ENCODE results near the gene STC2.
A peak's percentile ranks its signal among the peaks of the same experiment; 100 is the strongest.
"Not testable (repeated sequence)": the region's sequence is repeated elsewhere in the genome, so short reads cannot be mapped to it uniquely, and the experiment has no call there.

STC2 gene, protein sequence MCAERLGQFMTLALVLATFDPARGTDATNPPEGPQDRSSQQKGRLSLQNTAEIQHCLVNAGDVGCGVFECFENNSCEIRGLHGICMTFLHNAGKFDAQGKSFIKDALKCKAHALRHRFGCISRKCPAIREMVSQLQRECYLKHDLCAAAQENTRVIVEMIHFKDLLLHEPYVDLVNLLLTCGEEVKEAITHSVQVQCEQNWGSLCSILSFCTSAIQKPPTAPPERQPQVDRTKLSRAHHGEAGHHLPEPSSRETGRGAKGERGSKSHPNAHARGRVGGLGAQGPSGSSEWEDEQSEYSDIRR

DNA sequence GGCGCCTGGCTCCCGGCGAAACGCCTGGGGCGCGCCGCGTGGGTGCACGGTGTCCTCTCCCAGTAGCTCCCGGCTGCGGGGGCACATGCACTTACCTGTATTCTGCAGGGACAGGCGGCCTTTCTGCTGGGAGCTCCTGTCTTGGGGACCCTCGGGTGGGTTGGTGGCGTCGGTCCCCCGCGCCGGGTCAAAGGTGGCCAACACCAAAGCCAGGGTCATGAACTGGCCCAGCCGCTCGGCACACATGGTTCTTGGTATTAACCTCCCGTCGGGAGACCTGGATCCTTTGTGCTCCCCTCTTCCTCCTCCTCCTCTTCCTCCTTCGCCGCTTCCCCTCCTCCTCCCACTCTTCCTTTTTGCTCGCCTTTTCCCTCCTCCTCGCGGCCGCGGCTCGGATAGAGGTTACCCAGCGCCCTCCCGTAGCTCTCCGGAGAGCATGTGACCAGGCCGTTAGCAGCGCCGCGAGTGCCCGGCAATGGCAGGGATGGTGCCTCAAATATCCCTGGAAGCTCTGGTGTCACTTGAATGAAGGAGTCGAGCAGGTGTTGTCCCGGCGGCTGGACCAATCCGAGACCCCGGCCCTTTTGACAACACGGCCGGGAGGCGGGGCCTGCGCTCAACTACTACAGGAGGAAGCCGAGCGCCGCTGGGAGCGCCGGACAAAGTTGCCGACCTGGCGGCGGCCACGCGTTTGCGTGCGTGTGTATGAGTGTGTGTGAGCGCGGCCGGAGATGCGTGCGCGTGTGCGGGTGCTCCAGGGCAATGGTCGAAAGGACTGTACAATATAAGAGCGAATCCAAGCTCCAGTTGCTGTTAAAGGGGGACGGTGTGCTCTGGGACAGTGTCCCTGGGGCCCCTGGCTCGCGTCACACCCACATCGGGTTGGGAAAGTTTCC, at the start of gene STC2:
STC2 (minus strand) TSS at position 467 of the 896 bp plus-strand sequence; CDS start at position 246, 221 bp downstream.
- Mint-ChIP-seq H3K9me3 (no peaks in the 10 kb centered on the region), H3K4me1 (ENCODE audit: low read depth) (peaks cover 45% of the 10 kb centered on the region), H3K27me3 (peaks cover 74% of the 10 kb centered on the region), H3K36me3 (ENCODE audit: low read depth) (peaks cover 43% of the 10 kb centered on the region), H3K4me3 (peak within 1 kb of the TSS; percentile 90), H3K27ac (peak within 1 kb of the TSS; percentile 84)

DNA sequence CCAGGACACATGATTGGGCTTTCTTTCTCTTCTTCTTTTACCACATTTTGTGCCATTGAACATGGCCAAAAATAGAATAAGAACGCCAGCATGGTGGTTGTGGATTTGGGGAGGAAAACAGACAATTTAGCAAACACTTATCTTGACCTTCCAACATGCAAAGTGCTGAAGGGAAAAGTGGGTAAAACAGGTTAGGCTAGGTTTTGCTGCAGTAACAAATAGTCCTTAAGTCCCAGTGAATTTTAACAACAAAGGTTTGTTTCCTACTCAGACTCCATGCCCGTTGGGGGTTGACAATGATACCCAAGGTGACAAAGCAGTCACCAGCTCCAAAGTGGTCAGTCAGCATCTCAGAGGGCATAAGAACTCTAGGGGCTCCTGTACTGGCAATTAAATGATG, 43.2 kb upstream of the STC2 start:
- peaks cover 13% of the 10 kb centered on the region for H3K27me3 Mint-ChIP-seq
- H3K4me1 Mint-ChIP-seq (ENCODE audit: low read depth): no peaks in the 10 kb centered on the region
- no peaks in the 10 kb centered on the region for H3K36me3 Mint-ChIP-seq (ENCODE audit: low read depth)
- H3K4me3 Mint-ChIP-seq: no peak overlapping the region
- peaks cover 7% of the 10 kb centered on the region for H3K9me3 Mint-ChIP-seq
- no peak overlapping the region for H3K27ac Mint-ChIP-seq

DNA sequence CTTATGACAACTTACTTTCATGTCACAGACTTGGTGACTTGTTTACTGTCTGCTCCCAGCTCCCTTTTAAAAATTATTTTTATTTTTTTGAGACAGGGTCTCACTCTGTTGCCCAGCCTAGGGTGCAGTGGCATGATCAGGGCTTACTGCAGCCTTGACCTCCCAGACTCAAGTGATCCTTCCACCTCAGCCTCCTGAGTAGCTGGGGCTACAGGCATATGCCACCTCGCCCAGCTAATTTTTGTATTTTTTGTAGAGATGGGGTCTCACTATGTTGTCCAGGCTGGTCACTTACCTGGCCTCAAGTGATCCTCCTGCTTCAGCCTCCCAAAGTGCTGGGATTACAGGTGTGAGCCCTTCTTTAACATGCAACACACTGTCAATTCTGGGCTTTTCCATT, 35.2 kb upstream of the STC2 start:
- H3K27ac Mint-ChIP-seq; H3K36me3 Mint-ChIP-seq (ENCODE audit: low read depth); H3K4me1 Mint-ChIP-seq (ENCODE audit: low read depth); H3K4me3 Mint-ChIP-seq; H3K9me3 Mint-ChIP-seq; H3K27me3 Mint-ChIP-seq: not testable (repeated sequence)

DNA sequence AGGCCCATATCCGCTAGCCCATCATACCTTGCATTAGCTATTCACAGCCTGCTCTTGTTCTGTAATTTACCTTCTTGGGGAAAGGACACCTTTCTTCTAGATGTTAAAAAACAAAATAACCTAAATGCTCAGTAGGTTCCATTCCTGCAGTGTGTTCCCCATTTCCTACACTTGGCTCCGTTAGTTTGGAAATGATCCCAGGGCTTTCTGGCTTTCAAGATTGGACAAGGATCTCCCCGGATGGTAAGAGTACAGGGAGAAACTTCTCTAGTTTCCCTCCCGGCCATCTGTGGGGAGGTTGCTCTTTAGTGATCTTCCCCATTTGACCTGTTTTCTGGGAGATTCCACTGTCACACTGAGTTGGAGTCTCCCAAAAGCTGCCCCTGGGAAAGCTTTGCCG, 27.3 kb upstream of the STC2 start:
- no peak overlapping the region for H3K27ac Mint-ChIP-seq
- H3K27me3 Mint-ChIP-seq: peaks cover 12% of the 10 kb centered on the region
- H3K4me3 Mint-ChIP-seq: no peak overlapping the region
- no peaks in the 10 kb centered on the region for H3K4me1 Mint-ChIP-seq (ENCODE audit: low read depth)
- no peaks in the 10 kb centered on the region for H3K9me3 Mint-ChIP-seq
- H3K36me3 Mint-ChIP-seq (ENCODE audit: low read depth): no peaks in the 10 kb centered on the region

DNA sequence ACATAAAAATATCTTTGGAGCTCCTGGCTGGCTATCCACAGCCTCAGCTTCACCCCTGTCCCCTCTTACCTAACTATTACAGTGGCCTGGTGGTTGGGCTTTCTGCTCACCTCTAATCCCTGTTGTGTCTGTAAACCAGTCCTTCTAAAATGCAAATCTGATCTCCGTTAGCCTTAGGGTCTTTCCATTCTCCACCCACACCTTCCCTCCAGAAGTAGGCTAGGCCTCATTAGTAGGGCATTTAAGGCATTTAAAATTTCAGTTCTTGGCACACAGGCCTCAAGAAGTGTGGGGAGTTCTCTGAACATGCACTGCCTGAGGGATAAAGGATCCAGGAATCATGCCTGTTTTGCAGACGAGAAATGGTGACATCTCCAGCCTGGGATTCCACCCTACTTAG, 26.4 kb upstream of the STC2 start:
- Mint-ChIP-seq H3K4me3 (no peak overlapping the region), H3K4me1 (ENCODE audit: low read depth) (no peaks in the 10 kb centered on the region), H3K27ac (no peak overlapping the region), H3K36me3 (ENCODE audit: low read depth) (no peaks in the 10 kb centered on the region), H3K27me3 (peaks cover 12% of the 10 kb centered on the region), H3K9me3 (no peaks in the 10 kb centered on the region)

DNA sequence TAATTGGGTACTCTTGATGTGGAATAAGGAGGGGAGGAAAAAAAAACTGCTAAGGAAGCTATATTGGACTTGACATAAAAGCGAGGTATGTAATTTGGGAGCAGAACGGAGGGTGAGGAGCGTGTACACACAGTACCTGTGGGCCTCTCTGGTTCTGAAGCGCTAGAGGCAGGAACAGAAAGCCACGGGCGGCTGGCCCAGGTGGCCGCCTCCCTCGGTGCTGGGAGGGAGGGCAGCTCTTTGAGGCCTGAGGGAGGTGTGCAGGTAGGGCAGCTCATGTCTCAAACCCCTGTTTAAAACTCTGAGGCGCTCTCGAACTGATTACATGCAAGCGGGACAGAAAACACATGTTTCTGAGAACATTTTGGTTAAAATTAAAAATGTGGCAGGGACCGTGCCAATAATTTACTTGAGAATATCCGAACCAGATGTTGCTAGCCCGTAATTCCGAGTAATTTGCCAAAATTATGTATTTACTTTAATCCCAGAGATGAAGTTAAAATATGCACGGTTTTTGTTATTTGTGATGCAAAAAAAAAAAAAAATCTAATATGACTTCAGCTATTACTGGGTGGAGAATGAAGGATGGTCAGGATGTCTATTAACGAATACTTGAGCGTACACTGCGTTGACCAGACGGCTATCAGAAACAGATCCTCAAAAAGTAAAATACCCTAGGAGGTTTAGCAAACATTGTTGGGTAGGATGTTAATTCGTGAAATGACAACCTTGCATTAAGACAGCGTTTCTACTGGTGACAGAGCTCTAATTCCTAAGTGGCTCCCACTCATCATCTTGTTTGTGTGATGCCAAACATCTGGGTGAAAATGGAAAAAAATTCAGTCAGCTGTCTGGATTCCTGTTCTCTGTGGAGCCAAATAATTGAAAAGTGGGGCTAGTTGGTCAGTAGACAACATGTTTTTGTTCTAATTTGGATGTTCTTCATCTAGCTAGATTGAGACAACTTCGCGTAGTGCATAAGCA, 24.4 kb upstream of the STC2 start:
- Mint-ChIP-seq H3K4me3 (no peak overlapping the region), H3K4me1 (ENCODE audit: low read depth) (no peaks in the 10 kb centered on the region), H3K27ac (no peak overlapping the region), H3K27me3 (peaks cover 9% of the 10 kb centered on the region), H3K9me3 (no peaks in the 10 kb centered on the region), H3K36me3 (ENCODE audit: low read depth) (no peaks in the 10 kb centered on the region)

DNA sequence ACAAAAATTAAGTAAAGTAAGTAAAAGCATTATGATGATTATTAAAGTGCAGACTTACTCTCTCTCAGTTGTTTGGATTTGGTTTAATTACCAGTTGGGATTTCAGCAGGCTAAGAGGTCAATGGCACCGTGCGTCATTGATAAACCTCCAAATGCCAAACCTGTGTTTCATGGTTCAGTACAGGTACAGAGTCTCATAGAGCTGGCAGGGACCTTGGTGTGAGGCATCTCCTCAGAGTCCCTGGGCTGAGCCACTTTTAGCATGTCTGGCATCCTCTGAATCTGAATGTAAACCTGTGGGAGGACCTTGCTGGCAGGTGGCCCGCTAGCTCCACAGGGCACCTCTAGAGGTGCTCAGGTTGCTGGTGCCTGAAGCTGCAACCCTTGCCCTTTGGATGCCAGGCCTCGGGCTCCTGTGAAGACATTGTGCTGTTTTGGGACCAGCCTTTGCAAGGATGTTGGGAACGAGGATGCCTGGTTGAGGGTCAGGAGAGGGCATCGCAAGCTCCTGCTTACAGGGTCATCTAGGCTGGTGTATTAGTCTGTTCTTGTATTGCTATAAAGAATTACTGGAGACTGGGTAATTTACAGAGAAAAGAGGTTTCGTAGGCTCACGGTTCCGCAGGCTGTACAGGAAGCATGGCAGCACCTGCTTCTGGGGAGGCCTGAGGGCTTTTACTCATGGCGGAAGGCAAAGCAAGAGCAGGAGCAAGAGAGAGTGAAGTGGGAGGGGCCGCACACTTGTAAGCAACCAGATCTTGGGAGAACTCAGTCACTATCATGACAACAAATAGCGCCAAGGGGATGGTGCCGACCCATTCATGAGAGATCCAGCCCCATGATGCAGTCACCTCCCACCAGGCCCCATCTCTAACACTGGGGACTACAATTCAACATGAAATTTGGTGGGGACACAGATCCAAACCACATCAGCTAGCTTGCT, 14.9 kb upstream of the STC2 start:
- H3K27me3 Mint-ChIP-seq: peaks cover 8% of the 10 kb centered on the region
- H3K36me3 Mint-ChIP-seq (ENCODE audit: low read depth): no peaks in the 10 kb centered on the region
- no peak overlapping the region for H3K4me3 Mint-ChIP-seq
- no peaks in the 10 kb centered on the region for H3K4me1 Mint-ChIP-seq (ENCODE audit: low read depth)
- no peaks in the 10 kb centered on the region for H3K9me3 Mint-ChIP-seq
- no peak overlapping the region for H3K27ac Mint-ChIP-seq

DNA sequence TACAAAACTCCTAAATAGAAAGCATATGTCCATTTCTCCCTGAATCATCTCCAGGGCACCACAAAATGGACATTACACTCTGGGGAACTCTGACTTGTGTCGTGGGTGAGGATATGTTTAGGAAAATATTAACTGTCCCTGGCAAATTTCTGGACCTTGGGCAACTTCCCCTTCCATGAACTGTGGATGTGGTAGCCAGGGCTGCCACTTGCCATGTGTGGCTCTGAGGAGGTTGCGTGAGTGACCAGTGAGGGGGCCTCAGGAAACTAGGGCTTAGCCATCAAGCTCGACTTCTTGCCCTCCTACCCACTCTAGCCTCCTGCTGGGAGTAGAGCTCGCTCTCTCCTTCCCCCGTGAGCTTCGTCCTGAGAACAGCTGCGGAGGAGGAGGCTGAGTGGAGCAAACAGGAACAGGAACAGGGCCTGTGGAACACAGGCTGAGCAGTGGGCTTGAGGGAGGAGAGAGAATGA, 13.8 kb upstream of the STC2 start:
- H3K4me3 Mint-ChIP-seq: no peak overlapping the region
- no peaks in the 10 kb centered on the region for H3K36me3 Mint-ChIP-seq (ENCODE audit: low read depth)
- peaks cover 9% of the 10 kb centered on the region for H3K27me3 Mint-ChIP-seq
- H3K27ac Mint-ChIP-seq: no peak overlapping the region
- H3K9me3 Mint-ChIP-seq: no peaks in the 10 kb centered on the region
- no peaks in the 10 kb centered on the region for H3K4me1 Mint-ChIP-seq (ENCODE audit: low read depth)

DNA sequence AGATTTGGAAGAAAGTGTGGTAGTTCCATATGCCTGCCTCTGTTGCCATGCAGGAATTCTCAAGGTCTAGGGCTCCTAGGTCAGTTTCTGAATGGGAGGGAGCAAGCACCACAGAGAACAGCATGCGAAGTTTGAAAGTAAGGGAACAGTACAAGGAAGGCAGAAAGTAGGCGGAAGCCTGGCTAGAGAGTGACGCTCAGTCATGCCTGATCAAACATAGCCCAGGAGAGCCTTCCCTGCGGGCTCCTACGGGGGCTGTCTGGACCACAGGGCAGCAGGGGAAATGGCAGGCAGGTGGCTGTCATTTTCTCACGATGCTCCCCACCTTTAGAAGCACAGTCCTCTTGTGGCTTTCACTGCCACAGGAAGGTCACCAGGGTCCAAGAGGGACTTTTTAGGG, 12.8 kb upstream of the STC2 start:
- Mint-ChIP-seq H3K9me3 (no peaks in the 10 kb centered on the region), H3K36me3 (ENCODE audit: low read depth) (no peaks in the 10 kb centered on the region), H3K27ac (no peak overlapping the region), H3K27me3 (peaks cover 9% of the 10 kb centered on the region), H3K4me1 (ENCODE audit: low read depth) (no peaks in the 10 kb centered on the region), H3K4me3 (no peak overlapping the region)

DNA sequence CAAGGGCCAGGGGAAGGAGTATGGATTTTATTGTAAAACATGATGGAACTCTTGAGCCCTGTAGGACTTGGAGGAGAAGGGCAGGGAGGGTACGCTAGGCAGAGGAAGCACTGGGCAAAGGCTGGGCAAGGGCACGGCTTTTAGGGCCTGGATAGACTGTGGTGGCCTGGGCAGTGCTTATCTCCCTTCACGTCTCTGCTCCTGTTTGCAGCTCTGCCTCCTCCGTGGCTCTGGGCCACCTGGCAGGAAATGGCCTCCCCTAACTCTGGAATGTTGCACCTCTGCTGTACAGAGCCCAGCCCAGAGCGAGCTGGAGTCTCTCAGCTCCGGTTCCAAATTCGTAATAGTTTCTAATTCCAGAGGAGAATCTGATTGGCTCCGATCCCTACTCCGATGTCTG, 12.2 kb upstream of the STC2 start:
- no peaks in the 10 kb centered on the region for H3K4me1 Mint-ChIP-seq (ENCODE audit: low read depth)
- H3K27me3 Mint-ChIP-seq: peaks cover 15% of the 10 kb centered on the region

DNA sequence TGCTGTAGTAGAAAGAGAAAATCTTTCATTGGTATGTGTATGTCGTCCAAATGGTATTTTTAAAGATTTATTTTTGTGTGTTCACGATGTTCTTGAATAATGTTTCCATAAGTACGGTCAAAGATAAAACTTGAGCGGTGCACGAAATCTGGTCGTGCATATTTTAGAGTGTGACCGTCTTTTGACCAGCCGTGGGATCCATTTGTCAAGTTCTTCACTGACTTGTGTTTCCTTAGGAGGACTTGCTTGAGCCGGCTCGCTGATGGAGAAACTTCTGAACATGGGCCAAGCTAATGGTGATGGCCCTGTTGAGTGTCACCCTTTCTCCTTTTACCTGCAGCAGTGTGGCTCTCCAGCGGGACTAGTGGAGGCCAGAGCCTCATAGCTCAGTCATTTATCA, 11.1 kb upstream of the STC2 start:
- Mint-ChIP-seq H3K9me3 (no peaks in the 10 kb centered on the region), H3K36me3 (ENCODE audit: low read depth) (no peaks in the 10 kb centered on the region), H3K27ac (no peak overlapping the region), H3K27me3 (peaks cover 20% of the 10 kb centered on the region), H3K4me1 (ENCODE audit: low read depth) (no peaks in the 10 kb centered on the region), H3K4me3 (no peak overlapping the region)

More for the DNA sequence above, 12.2 kb upstream of the STC2 start:
- H3K9me3 Mint-ChIP-seq: no peaks in the 10 kb centered on the region
- no peak overlapping the region for H3K4me3 Mint-ChIP-seq
- no peak overlapping the region for H3K27ac Mint-ChIP-seq
- H3K36me3 Mint-ChIP-seq (ENCODE audit: low read depth): no peaks in the 10 kb centered on the region

DNA sequence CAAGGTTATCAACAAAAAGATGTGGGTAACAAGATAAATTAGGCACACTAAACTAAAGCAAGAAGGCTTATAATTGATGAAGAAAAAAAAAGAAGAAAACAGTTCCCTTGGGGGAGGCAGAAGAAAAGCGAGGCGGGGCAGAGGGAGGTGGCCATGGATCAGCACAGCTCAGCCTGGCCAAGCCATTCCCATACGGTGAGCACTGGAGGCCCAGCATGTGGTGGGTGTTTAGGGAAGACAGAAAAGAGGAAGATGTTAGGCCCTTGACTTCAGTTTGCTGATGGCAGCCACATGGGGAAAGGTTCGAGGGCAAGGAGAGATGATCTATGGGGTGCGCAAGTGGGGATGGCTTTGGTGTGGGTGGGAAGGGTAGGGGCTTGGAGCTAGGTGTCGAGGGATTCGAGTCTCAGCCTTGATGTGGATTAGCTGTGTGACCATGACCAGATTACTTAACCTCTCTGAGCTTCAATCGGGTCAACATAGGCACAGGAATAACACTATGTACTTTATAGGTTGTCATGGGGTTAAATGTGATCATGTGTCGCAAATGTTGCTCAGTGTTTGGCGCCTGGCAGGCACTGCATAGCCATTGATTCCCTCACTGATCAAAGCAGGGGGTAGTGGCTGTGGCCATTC, 10.3 kb upstream of the STC2 start:
- no peak overlapping the region for H3K4me3 Mint-ChIP-seq
- H3K4me1 Mint-ChIP-seq (ENCODE audit: low read depth): no peaks in the 10 kb centered on the region
- H3K27ac Mint-ChIP-seq: no peak overlapping the region
- H3K27me3 Mint-ChIP-seq: peaks cover 25% of the 10 kb centered on the region
- no peaks in the 10 kb centered on the region for H3K9me3 Mint-ChIP-seq
- no peaks in the 10 kb centered on the region for H3K36me3 Mint-ChIP-seq (ENCODE audit: low read depth)

DNA sequence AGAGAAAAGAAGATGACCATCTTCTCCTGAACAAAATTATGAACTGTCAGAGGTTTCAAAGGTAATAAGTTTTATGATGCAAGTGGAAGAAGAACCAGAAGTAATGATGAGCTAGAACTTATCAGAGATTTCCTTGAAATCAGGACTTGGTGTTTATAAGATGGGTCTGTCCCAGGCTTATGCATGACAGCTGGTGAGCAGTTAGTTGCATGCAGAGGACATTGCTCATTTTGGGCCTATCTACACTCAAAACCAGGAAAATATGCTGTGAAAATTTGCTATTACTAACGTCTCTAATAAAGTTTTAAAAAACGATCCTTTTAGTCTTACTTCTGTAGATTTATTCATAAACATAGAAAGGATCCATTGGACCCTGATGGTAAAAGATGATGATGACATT, 6.6 kb upstream of the STC2 start:
- Mint-ChIP-seq H3K27ac (no peak overlapping the region), H3K4me3 (no peak overlapping the region), H3K4me1 (ENCODE audit: low read depth) (peaks cover 8% of the 10 kb centered on the region), H3K27me3 (peaks cover 49% of the 10 kb centered on the region), H3K36me3 (ENCODE audit: low read depth) (no peaks in the 10 kb centered on the region), H3K9me3 (no peaks in the 10 kb centered on the region)
